HEK293T (cell line): ENCODE measurements around the gene ZBTB43.

ENCODE experiments used
- ARNT ChIP-seq: fragments of 450-650 bp; IDR thresholded peaks from 2 replicates; pipeline ENCODE4 v1.6.1; 2017; ENCODE audit warnings: mild to moderate bottlenecking
- BHLHE40 ChIP-seq: fragments of 450-650 bp; IDR thresholded peaks from 2 replicates; pipeline ENCODE4 v1.6.1; 2016; ENCODE audit warnings: mild to moderate bottlenecking, moderate library complexity, borderline replicate concordance
- ELF4 ChIP-seq: fragments of 450-650 bp; IDR thresholded peaks from 2 replicates; pipeline ENCODE4 v1.6.1; 2017; ENCODE audit warnings: antibody characterized with exemption
- FOXK2 ChIP-seq: fragments of 450-650 bp; IDR thresholded peaks from 2 replicates; pipeline ENCODE4 v1.6.1; 2016; ENCODE audit warnings: mild to moderate bottlenecking
- FOXM1 ChIP-seq: fragments of 450-650 bp; IDR thresholded peaks from 2 replicates; pipeline ENCODE4 v1.6.1; 2017; ENCODE audit warnings: mild to moderate bottlenecking, borderline replicate concordance
- HDGF ChIP-seq: fragments of 450-650 bp; IDR thresholded peaks from 2 replicates; pipeline ENCODE4 v1.6.1; 2017; ENCODE audit warnings: antibody characterized with exemption, borderline replicate concordance
- L3MBTL2 ChIP-seq: fragments of 450-650 bp; conservative IDR thresholded peaks from 2 replicates; pipeline ENCODE4 v1.6.1; 2016; ENCODE audit warnings: mild to moderate bottlenecking
- PKNOX1 ChIP-seq: fragments of 450-650 bp; IDR thresholded peaks from 2 replicates; pipeline ENCODE4 v1.6.1; 2016
- SP1 ChIP-seq: fragments of 450-650 bp; IDR thresholded peaks from 2 replicates; pipeline ENCODE4 v1.6.1; 2017
- SUZ12 ChIP-seq: fragments of 450-650 bp; IDR thresholded peaks from 2 replicates; pipeline ENCODE4 v1.6.1; 2016; ENCODE audit warnings: mild to moderate bottlenecking
- ZNF384 ChIP-seq: fragments of 450-650 bp; IDR thresholded peaks from 2 replicates; pipeline ENCODE4 v1.6.1; 2016

- TF ChIP-seq BHLHE40, result no peak
- no peak for TF ChIP-seq SP1
- no peak for TF ChIP-seq HDGF
- TF ChIP-seq ZNF384, result no peak
- no peak for TF ChIP-seq PKNOX1
- TF ChIP-seq SUZ12, result no peak
- no peak for TF ChIP-seq ELF4
- no peak for TF ChIP-seq L3MBTL2
- TF ChIP-seq ARNT, result no peak
- no peak for TF ChIP-seq FOXM1
- no peak for TF ChIP-seq FOXK2
Observed at GRCh38 chr9:126886034-126886822, 81.4 kb downstream of the ZBTB43 start.
